Measurements from ENCODE around the gene BEGAIN.

Gene BEGAIN

GRCh38 chr14:100599981-100600380 lies 12.8 kb upstream of the BEGAIN start:
- DNase-seq = no peak

DNA sequence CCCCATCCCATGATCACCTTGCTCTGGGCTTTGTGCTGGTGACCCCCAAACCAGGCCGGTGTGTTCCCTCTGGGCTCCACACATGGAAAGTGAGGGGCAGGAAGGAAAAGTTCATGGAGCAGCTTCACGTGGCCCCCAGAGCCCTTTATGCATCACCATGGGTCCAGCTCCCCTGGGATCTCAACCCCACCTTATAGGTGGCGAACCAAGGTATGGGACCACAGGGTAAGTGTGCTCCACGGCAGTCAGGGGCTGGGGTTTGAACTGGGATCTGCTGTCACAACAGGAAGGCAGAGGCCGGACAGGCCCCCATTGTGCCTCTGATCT lies 7.4 kb upstream of the BEGAIN start:
- no peak for DNase-seq

- no peak for DNase-seq
Measured at GRCh38 chr14:100593751-100594624, 6.8 kb upstream of the BEGAIN start.

GRCh38 chr14:100592972-100593371 lies 5.8 kb upstream of the BEGAIN start:
- no peak for DNase-seq

DNA sequence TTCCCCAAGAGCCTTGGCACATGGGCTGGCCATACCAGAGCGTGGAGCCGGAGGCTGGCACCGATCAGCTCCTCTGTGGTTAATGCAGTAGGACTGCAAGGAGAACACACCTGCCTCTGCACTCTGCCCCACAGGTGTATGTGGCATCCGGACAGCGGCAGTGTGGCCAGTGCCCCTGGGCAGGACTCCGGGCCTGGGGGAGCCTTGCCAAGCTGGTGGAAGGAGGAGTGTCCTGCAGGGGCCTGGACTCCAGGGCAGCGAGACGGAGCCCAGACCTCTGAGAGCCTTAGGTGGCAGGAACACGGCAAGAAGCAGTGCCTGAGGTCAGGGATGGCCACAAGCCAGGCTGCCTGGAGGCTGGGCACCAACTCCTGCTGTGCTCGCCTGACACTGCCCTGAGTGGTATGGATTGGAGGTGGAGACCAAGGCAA lies 5.3 kb upstream of the BEGAIN start:
- DNase-seq = no peak

GRCh38 chr14:100591453-100592371 lies 4.5 kb upstream of the BEGAIN start:
- DNase-seq = no peak

DNA sequence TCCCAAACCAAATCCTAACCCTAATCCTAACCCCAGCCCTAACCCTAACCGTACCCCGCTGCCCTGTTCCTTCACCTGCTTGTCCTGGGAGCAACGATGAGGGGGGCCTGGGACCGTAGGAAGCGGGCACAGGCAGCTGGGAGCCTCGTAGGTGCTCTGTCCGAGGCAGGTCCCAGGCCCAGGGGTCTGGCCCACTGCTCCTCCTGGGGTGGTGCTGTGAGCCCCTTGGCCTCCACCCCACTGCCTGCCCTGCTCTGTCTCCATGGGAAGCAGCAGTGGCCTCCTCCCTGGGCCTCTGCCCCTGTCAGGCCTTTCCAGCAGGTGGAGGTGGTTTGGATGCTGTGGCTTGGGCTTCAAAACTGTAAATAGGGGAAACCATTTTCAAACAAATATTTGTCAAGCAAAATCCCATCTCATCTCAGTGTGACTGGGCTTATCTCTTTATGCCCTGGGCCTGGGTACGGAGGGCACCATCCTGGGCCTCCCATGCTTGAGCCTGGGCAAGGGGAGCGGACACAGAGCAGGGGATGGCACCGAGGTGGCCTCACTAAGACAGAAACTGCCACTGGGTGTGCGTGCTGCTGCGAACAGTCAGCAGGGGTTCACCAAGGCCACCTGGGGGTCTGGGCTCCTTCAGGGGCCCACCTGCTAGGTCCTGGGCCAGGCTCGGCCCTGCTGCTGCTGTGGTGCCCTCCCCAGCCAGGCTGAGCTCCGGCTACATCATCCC lies 3.7 kb upstream of the BEGAIN start:
- no peak for DNase-seq

GRCh38 chr14:100589760-100590469 lies 2.7 kb upstream of the BEGAIN start:
- DNase-seq = no peak

DNA sequence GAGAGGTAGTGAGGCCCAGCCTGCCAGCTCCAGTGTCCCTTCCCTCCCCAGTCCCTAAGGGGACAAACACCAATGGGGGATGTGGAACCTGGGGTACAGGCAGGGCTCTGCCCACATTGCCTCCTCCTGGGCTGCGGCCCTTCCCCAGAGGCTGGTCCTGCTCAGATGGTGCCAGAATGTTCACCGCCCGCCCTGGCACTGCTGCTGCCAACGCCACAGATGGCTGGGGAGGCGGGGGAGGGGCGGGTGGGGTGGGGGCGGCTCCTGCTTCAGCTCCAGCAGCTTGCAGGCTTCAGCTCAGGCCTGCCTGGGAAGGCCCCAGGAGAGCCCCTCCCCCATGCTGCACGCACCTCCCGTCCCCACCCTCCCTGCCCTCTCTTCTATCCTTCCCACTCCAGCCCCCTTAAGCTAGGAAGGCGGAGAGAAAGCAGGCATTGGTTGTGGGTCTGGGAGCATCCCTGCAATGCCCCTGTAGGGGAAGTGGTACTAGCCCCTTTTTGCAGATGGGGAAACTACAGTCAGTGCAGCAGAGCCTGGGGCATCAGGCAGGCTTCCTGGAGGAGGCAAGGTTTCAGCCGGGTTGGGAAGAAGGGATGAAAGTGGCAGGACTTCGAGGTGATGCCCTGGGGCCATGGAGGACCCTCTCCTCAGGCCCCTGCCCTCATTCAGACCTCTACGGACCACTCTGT lies 2.0 kb upstream of the BEGAIN start:
- DNase-seq = no peak

- DNase-seq = no peak
Measured at GRCh38 chr14:100588671-100589070, 1.5 kb upstream of the BEGAIN start.

DNA sequence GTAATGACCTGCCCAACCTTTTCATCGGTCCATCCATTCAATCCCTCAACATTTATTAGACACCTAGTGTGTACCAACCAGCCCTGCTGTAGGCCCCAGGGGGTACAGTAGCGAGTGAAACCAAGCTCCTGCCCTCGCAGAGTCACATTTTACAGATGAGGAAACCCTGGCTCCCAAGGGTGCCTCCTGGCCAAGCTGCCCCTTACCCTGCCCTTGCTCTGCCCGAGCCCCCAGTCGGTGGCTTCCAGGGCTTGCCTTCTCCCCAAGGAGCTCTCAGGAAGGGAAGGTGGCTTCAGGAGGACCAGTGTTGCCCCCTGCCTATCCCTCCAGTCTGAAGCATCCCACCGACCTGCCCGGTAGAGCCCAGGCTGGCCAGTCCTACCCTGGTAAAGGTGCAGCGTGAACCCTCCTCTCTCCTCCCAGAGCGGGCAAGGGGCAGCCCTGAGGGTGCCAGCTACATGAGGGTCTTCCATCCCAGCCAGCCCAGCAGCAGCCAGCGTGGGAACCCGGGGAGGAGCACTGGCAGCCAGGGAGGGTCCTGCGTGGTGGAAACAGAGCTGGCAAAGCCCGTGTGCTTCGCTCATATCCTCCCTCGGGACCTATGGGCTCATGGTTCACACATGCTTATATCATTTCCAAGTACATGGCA lies 670 bp upstream of the BEGAIN start:
- no peak for DNase-seq

- peak; percentile 39 for DNase-seq
Measured at GRCh38 chr14:100586403-100587085, 673 bp downstream of the BEGAIN start.

DNA sequence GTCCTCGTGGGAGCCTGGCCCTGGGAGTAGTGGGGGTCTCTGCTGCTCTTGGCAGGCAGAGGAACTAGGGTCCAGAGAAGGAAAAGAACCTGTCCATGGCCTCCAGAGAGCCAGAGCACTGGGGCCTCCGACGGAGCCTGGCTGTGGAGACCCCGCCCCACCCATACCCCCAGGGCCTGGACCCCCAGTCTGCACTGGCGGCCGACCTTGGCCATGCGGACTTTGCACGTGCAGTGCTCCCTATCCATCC lies 1.1 kb downstream of the BEGAIN start:
- DNase-seq = no peak

GRCh38 chr14:100585448-100586152 lies 1.6 kb downstream of the BEGAIN start:
- DNase-seq = no peak

DNA sequence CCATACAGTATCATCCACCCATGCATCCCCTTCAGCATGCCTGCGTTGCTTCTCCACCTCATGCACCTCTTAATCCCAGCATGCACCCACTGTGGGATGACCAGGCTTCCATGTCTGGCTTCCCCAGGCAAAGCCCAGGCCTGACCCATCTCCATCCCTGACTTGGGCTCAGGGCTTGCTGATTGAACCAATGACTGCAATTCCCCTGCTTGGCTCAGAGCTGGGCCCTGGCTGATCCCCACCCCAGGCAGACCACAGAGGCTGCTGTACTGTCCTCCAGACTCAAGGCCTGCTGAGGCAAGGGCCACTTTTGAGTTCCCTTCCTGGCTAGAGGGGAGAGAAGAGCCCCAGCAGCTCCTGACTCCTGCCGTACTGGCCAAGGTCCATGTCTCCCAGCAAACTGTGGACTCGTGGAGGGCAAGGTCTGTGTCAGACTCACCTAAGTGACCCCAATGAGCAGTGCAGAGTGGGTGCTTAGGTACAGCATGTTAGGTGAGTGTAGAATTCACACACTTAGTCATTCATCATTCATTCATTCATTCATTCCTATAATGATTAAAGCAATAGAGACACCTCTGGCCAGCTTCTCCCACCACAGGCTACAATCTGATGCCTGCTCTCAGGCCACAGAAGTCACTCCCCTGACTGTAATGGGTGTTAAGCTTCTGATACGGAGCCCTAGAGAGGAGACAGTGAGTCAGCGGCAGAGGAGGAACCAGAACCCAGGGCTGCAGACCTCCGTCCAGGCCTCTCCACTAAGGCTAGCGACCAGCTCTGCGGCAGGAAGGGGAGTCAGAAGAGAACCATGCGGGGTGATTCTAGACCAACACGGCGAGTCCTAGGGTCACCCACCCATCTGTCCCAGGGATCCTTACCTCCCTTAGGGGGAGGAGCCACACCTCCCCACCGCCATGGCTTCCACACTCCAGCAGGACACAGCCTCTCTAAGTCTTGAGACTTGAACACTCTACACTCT lies 2.9 kb downstream of the BEGAIN start:
- DNase-seq = no peak

- DNase-seq = no peak
Measured at GRCh38 chr14:100583245-100583644, 4.0 kb downstream of the BEGAIN start.

- no peak for DNase-seq
Measured at GRCh38 chr14:100582496-100583165, 4.6 kb downstream of the BEGAIN start.
